ENCODE measurements around the gene FBXO30. TPM values are rescaled to one million over a fixed set of nuclear protein-coding genes. Genes with fewer than 3 reads are reported as not detected.

Gene FBXO30
- total RNA-seq, 4 donors from 2014 or later: 47.1 to 92.2 (median 69.3) TPM

DNA sequence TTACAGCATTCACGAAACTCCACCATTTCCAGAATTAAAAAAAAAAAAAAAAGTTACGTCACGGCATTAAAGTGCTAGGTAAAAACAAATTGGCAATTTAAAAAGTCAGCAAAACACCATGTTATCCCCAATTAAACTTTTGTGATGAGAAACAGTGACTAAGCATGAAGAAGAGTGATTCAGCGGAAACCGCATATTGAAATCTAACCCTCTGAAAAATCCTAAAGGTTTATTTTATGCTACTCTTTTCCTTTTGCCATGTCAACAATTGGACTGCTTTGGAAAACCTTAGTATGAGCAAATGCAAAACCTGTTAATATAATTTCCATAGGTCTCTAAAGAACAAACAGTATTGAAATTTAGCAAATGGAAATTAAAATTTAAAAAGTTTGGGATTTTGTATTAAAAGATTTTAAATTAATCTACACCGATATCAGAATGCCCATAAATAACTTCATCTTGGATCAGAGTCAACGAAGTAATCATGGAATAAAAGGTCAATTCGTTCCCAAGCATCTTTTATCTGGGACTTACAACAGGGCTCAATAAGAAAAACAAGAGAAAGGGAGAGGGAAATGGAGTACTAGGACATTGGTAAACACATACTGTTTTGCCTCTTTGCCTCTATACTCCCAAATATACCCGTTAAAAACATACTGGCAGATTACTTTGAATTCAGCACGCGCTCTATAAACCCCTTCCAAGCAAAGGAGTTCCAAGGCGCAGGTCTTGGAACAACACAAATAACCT, 1.1 kb downstream of the FBXO30 start:
- Histone ChIP-seq H3K27me3 (no peaks in the 10 kb centered on the region), H3K36me3 (peaks cover 0 to 3% (median 0%) of the 10 kb centered on the region in 4 donors), H3K27ac (replicated peaks in 1 of 4) (peak overlapping the region; percentile 93 to 97 (median 96)), H3K4me1 (peaks cover 29 to 50% (median 41%) of the 10 kb centered on the region in 4 donors), H3K4me3 (peak overlapping the region; percentile 75 to 89 (median 81)), H3K9me3 (no peaks in the 10 kb centered on the region)
- TF ChIP-seq, protein P1, sequence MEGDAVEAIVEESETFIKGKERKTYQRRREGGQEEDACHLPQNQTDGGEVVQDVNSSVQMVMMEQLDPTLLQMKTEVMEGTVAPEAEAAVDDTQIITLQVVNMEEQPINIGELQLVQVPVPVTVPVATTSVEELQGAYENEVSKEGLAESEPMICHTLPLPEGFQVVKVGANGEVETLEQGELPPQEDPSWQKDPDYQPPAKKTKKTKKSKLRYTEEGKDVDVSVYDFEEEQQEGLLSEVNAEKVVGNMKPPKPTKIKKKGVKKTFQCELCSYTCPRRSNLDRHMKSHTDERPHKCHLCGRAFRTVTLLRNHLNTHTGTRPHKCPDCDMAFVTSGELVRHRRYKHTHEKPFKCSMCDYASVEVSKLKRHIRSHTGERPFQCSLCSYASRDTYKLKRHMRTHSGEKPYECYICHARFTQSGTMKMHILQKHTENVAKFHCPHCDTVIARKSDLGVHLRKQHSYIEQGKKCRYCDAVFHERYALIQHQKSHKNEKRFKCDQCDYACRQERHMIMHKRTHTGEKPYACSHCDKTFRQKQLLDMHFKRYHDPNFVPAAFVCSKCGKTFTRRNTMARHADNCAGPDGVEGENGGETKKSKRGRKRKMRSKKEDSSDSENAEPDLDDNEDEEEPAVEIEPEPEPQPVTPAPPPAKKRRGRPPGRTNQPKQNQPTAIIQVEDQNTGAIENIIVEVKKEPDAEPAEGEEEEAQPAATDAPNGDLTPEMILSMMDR (IDR thresholded peaks at IDR 0.05): no peak
- TF ChIP-seq POLR2A (IDR thresholded peaks at IDR 0.05; ENCODE audit: low read depth) (no peak), EP300 (IDR thresholded peaks at IDR 0.05) (no peak), POLR2AphosphoS5 (IDR thresholded peaks at IDR 0.05) (no peak)
- whole genome bisulfite sequencing: 5% methylated on average over 12 of the region's 12 CpGs
- DNase-seq (ENCODE audit: extremely low spot score): no peak
- intact Hi-C loops (cut with DNase I): loop anchor here (2.0 to 5.0 kb wide), 2 partner anchors 71 to 76 kb away; partner anchors contain the start of gene EPM2A

GRCh38 chr6:145811741-145812140, 2.9 kb downstream of the FBXO30 start:
- no peak for DNase-seq (ENCODE audit: extremely low spot score)
- intact Hi-C loops (cut with DNase I): loop anchor here (5.0 kb wide), 1 partner anchor 74 kb away; the partner anchor contains the start of gene EPM2A
- 47% methylated on average over 1 of the region's 1 CpG for WGBS
- Histone ChIP-seq H3K27ac (replicated peaks in 1 of 4) (peak overlapping the region; percentile 93 to 97 (median 96)), H3K36me3 (peaks cover 0 to 3% (median 0%) of the 10 kb centered on the region in 4 donors), H3K4me3 (peak overlapping the region; percentile 75 to 89 (median 81)), H3K27me3 (no peaks in the 10 kb centered on the region), H3K4me1 (peaks cover 31 to 59% (median 48%) of the 10 kb centered on the region in 4 donors), H3K9me3 (no peaks in the 10 kb centered on the region)
- TF ChIP-seq, protein P1 (IDR thresholded peaks at IDR 0.05): no peak
- TF ChIP-seq EP300 (IDR thresholded peaks at IDR 0.05) (no peak), POLR2A (IDR thresholded peaks at IDR 0.05; ENCODE audit: low read depth) (no peak), POLR2AphosphoS5 (IDR thresholded peaks at IDR 0.05) (no peak)

GRCh38 chr6:145809785-145810184, 4.8 kb downstream of the FBXO30 start:
- Histone ChIP-seq H3K4me1 (peaks cover 25 to 67% (median 43%) of the 10 kb centered on the region in 4 donors), H3K27me3 (no peaks in the 10 kb centered on the region), H3K36me3 (peaks cover 0 to 16% (median 14%) of the 10 kb centered on the region in 4 donors), H3K9me3 (no peaks in the 10 kb centered on the region), H3K4me3 (peak overlapping the region; percentile 75 to 89 (median 81)), H3K27ac (replicated peaks in 1 of 4) (peak overlapping the region; percentile 93 to 97 (median 96))
- no peak for DNase-seq (ENCODE audit: extremely low spot score)
- TF ChIP-seq POLR2A (IDR thresholded peaks at IDR 0.05; ENCODE audit: low read depth) (no peak), EP300 (IDR thresholded peaks at IDR 0.05) (peak; percentile 30)
- WGBS: 57% methylated on average over 1 of the region's 1 CpG
- intact Hi-C loops (cut with DNase I): loop anchor here (5.0 kb wide), 1 partner anchor 72 kb away; the partner anchor contains the start of gene EPM2A

GRCh38 chr6:145809211-145809610, 5.4 kb downstream of the FBXO30 start:
- H3K36me3 ChIP-seq: peaks cover 0 to 19% (median 16%) of the 10 kb centered on the region in 4 donors
- H3K4me3 ChIP-seq: peak overlapping the region; percentile 75 to 89 (median 81)
- H3K4me1 ChIP-seq: peaks cover 25 to 73% (median 46%) of the 10 kb centered on the region in 4 donors
- no peaks in the 10 kb centered on the region for H3K27me3 ChIP-seq
- TF ChIP-seq EP300 (IDR thresholded peaks at IDR 0.05) (no peak), POLR2A (IDR thresholded peaks at IDR 0.05; ENCODE audit: low read depth) (no peak), POLR2AphosphoS5 (IDR thresholded peaks at IDR 0.05) (no peak)
- TF ChIP-seq, protein P1 (IDR thresholded peaks at IDR 0.05): no peak
- DNase-seq (ENCODE audit: extremely low spot score): no peak
- intact Hi-C loops (cut with DNase I): no loop called here
- H3K27ac ChIP-seq (replicated peaks in 1 of 4): peak overlapping the region; percentile 93 to 97 (median 96)
- H3K9me3 ChIP-seq: no peaks in the 10 kb centered on the region

DNA sequence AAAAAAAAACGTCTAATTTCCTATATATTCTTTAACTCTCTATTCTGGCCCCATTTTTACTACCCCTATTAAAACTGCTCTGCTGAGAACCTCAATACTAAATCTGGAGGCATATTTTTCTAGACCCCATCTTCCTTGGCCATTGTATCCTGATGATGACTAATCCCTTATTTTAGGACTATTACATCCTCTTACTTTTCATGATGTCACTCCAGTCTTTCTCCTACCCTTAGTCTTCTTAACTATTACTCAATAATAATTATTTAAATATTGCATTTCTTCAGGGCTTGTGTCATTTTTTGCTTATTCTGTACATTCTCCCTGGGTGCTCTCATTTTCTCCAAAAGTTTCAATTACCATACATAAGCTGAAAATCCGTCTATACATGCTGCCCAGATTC, 6.4 kb downstream of the FBXO30 start:
- intact Hi-C loops (cut with DNase I): no loop called here
- Histone ChIP-seq H3K27ac (replicated peaks in 1 of 4) (peak overlapping the region; percentile 63 to 97 (median 96)), H3K27me3 (no peaks in the 10 kb centered on the region), H3K4me3 (no peak overlapping the region), H3K4me1 (peaks cover 25 to 80% (median 55%) of the 10 kb centered on the region in 4 donors), H3K36me3 (peaks cover 0 to 27% (median 17%) of the 10 kb centered on the region in 4 donors), H3K9me3 (no peaks in the 10 kb centered on the region)
- 69% methylated on average over 2 of the region's 2 CpGs for whole genome bisulfite sequencing
- DNase-seq (ENCODE audit: extremely low spot score): no peak
- TF ChIP-seq POLR2AphosphoS5 (IDR thresholded peaks at IDR 0.05) (no peak), POLR2A (IDR thresholded peaks at IDR 0.05; ENCODE audit: low read depth) (no peak), EP300 (IDR thresholded peaks at IDR 0.05) (no peak)
- TF ChIP-seq, protein P1 (IDR thresholded peaks at IDR 0.05): no peak
